Astrocyte (in vitro differentiated cells and primary cell): Measurements from ENCODE around the gene NUP214. TPM values are rescaled to one million over a fixed set of nuclear protein-coding genes. Genes with fewer than 3 reads are reported as not detected.

Experiments
- DNase-seq: peaks from one replicate; pipeline ENCODE4 v3.0.0-alpha.2; 2010; ENCODE audit warnings: low read depth
- FAIRE-seq: peaks from 2 replicates; lab custom pipeline; 2011; peaks lifted over from hg19 to GRCh38; lab: Jason Lieb, UNC
- H2AFZ ChIP-seq: 2 replicates; pipeline ENCODE4 v1.6.0; 2012; ENCODE audit warnings: low read depth, low read length, inconsistent platforms
- H3K27ac ChIP-seq: 2 replicates; pipeline ENCODE4 v1.5.1; 2011; ENCODE audit warnings: low read depth, low read length, inconsistent platforms
- H3K27me3 ChIP-seq: 2 replicates; pipeline ENCODE4 v1.6.0; 2011; ENCODE audit warnings: low read length, inconsistent platforms; ENCODE audit not compliant: insufficient read depth
- H3K36me3 ChIP-seq: 2 replicates; pipeline ENCODE4 v1.5.1; 2011; ENCODE audit warnings: low read length, inconsistent platforms; ENCODE audit not compliant: insufficient read depth
- H3K4me1 ChIP-seq: 2 replicates; pipeline ENCODE4 v1.5.1; 2011; ENCODE audit warnings: low read length, inconsistent platforms; ENCODE audit not compliant: insufficient read depth
- H3K4me2 ChIP-seq: 2 replicates; pipeline ENCODE4 v1.6.0; 2012; ENCODE audit warnings: low read length, inconsistent platforms
- H3K4me3 ChIP-seq: 2 replicates; pipeline ENCODE4 v1.5.1; 2011; ENCODE audit warnings: low read depth, mild to moderate bottlenecking, low read length, inconsistent platforms; ENCODE audit not compliant: insufficient read depth
- H3K79me2 ChIP-seq: 2 replicates; pipeline ENCODE4 v1.6.0; 2012; ENCODE audit warnings: mild to moderate bottlenecking, low read length, inconsistent platforms; ENCODE audit not compliant: insufficient read depth
- H3K9ac ChIP-seq: 2 replicates; pipeline ENCODE4 v1.6.0; 2012; ENCODE audit warnings: mild to moderate bottlenecking, low read length, inconsistent platforms
- H3K9me3 ChIP-seq: 2 replicates; pipeline ENCODE4 v1.5.1; 2012; ENCODE audit warnings: low read depth, mild to moderate bottlenecking, low read length, inconsistent platforms; ENCODE audit not compliant: insufficient read depth
- H4K20me1 ChIP-seq: 2 replicates; pipeline ENCODE4 v1.6.0; 2012; ENCODE audit warnings: low read length, inconsistent platforms; ENCODE audit not compliant: insufficient read depth
- H3K27ac Mint-ChIP-seq: one replicate; pipeline ENCODE4 v1.8.0; 2021; ENCODE audit warnings: mild to moderate bottlenecking, mixed read lengths; ENCODE audit not compliant: unreplicated experiment
- H3K27me3 Mint-ChIP-seq: one replicate; pipeline ENCODE4 v1.8.0; 2021; ENCODE audit warnings: low read depth, mixed read lengths; ENCODE audit not compliant: unreplicated experiment
- H3K36me3 Mint-ChIP-seq: one replicate; pipeline ENCODE4 v1.8.0; 2021; ENCODE audit warnings: low read depth, mixed read lengths; ENCODE audit not compliant: unreplicated experiment
- H3K4me1 Mint-ChIP-seq: one replicate; pipeline ENCODE4 v1.8.0; 2021; ENCODE audit warnings: low read depth, mixed read lengths; ENCODE audit not compliant: unreplicated experiment
- H3K4me3 Mint-ChIP-seq: one replicate; pipeline ENCODE4 v1.8.0; 2021; ENCODE audit warnings: mild to moderate bottlenecking, moderate library complexity, mixed read lengths; ENCODE audit not compliant: unreplicated experiment
- H3K9me3 Mint-ChIP-seq: one replicate; pipeline ENCODE4 v1.8.0; 2021; ENCODE audit warnings: mild to moderate bottlenecking, mixed read lengths; ENCODE audit not compliant: unreplicated experiment
- EZH2 ChIP-seq: IDR thresholded peaks from 2 replicates; pipeline ENCODE4 v1.6.1; 2012; ENCODE audit warnings: mild to moderate bottlenecking, low read length, inconsistent platforms; ENCODE audit not compliant: insufficient read depth
- total RNA-seq: library from RNA; stranded (reverse); gene quantifications from 2 replicates; pipeline ENCODE4 v1.2.1, GENCODE V29; 2021
- TF ChIP-seq, protein P1 (sequence below): IDR thresholded peaks from 2 replicates; pipeline ENCODE4 v1.5.1; 2011; ENCODE audit warnings: low read depth, mild to moderate bottlenecking, inconsistent platforms, low read length, moderate library complexity; ENCODE audit not compliant: insufficient read depth

The NUP214 gene
- total RNA-seq, 1 donor from 2014 or later = 30.5 TPM

DNA sequence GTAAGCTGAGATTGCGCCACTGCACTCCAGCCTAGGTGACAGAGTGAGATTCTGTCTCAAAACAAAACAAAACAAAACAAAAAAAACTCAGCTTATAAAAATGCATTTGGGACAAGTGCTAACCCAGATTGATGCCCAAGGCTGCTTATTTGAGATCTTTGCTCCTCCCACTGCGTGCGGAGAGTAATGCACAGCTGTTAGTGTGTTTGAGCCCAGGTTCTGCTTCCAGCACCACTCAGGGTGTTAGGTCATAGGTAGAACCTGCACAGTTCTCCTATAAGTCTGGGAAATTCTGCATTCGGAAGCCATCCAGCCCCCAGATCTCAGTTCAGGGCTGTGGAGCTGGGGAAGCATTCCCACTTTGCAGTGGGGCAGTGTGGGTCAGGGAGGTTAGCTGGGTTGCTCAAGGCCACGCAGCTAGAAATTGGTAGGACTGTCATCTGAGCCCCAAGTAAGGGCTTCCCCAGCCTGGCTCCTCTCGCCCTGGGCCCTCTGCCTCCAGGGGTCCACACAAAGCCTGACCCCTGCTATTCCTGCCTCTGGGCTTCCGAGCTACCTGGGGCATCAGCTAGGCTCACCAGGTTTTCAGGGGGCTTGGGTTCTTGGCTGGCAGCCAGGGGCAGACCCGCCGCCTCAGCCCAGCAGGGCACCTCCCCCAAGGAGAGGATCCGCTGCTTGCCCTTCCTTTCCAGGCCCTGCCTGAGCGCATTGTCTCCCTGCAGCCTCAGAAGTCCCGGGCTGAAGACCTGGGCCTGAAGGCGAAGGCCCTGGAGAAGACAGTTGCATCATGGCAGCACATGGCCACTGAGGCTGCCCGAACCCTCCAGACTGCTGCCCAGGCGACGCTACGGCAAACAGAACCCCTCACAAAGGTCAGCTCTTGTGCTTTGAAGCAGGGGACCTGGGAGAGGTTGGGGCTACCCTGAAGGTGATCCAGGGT, 46.7 kb upstream of the NUP214 start:
- no peak overlapping the region for H2AFZ ChIP-seq
- no peak overlapping the region for H3K27ac ChIP-seq
- Mint-ChIP-seq H3K9me3 (no peaks in the 10 kb centered on the region), H3K27me3 (peaks cover 25% of the 10 kb centered on the region), H3K36me3 (no peaks in the 10 kb centered on the region), H3K4me1 (no peaks in the 10 kb centered on the region), H3K27ac (no peak overlapping the region), H3K4me3 (no peak overlapping the region)
- no peaks in the 10 kb centered on the region for H3K4me1 ChIP-seq
- H4K20me1 ChIP-seq = no peaks in the 10 kb centered on the region
- H3K4me3 ChIP-seq = no peak overlapping the region
- no peaks in the 10 kb centered on the region for H3K27me3 ChIP-seq
- TF ChIP-seq, protein P1, sequence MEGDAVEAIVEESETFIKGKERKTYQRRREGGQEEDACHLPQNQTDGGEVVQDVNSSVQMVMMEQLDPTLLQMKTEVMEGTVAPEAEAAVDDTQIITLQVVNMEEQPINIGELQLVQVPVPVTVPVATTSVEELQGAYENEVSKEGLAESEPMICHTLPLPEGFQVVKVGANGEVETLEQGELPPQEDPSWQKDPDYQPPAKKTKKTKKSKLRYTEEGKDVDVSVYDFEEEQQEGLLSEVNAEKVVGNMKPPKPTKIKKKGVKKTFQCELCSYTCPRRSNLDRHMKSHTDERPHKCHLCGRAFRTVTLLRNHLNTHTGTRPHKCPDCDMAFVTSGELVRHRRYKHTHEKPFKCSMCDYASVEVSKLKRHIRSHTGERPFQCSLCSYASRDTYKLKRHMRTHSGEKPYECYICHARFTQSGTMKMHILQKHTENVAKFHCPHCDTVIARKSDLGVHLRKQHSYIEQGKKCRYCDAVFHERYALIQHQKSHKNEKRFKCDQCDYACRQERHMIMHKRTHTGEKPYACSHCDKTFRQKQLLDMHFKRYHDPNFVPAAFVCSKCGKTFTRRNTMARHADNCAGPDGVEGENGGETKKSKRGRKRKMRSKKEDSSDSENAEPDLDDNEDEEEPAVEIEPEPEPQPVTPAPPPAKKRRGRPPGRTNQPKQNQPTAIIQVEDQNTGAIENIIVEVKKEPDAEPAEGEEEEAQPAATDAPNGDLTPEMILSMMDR = no peak
- TF ChIP-seq EZH2 = no peak
- no peaks in the 10 kb centered on the region for H3K36me3 ChIP-seq
- H3K4me2 ChIP-seq = no peak overlapping the region
- H3K9me3 ChIP-seq = no peaks in the 10 kb centered on the region
- no peak overlapping the region for H3K9ac ChIP-seq
- no peak for DNase-seq
- H3K79me2 ChIP-seq = no peaks in the 10 kb centered on the region
- FAIRE-seq = no peak

DNA sequence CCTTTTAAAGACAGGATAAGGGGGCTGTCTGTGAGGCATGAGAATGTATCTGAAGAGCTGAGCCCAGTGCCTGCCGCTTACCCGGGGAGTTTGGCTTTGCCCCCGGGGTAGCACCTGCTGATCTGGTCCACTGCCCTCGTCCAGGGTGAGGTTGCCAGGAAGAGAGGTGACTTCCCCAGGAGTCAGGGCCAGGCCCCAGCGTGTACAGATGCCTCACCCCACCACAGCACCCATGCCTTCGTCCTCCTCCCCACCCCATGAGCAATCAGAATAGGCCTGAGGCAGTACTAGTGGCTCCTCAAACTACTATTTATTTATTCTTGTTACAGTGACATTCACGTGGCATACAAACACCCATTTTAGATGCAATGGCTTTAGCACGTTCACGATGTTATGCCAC, 44.8 kb upstream of the NUP214 start:
- Histone ChIP-seq H3K9ac (no peak overlapping the region), H4K20me1 (no peaks in the 10 kb centered on the region), H3K4me3 (no peak overlapping the region), H3K36me3 (no peaks in the 10 kb centered on the region), H3K9me3 (no peaks in the 10 kb centered on the region), H3K4me1 (no peaks in the 10 kb centered on the region), H3K27ac (no peak overlapping the region), H3K4me2 (no peak overlapping the region), H3K27me3 (peaks cover 5% of the 10 kb centered on the region), H2AFZ (no peak overlapping the region), H3K79me2 (no peaks in the 10 kb centered on the region)
- no peaks in the 10 kb centered on the region for H3K9me3 Mint-ChIP-seq
- H3K27me3 Mint-ChIP-seq = peaks cover 25% of the 10 kb centered on the region
- DNase-seq = no peak
- no peak overlapping the region for H3K4me3 Mint-ChIP-seq
- H3K27ac Mint-ChIP-seq = no peak overlapping the region
- H3K36me3 Mint-ChIP-seq = no peaks in the 10 kb centered on the region
- H3K4me1 Mint-ChIP-seq = no peaks in the 10 kb centered on the region
- FAIRE-seq = no peak
- TF ChIP-seq, protein P1 = no peak
- no peak for TF ChIP-seq EZH2

DNA sequence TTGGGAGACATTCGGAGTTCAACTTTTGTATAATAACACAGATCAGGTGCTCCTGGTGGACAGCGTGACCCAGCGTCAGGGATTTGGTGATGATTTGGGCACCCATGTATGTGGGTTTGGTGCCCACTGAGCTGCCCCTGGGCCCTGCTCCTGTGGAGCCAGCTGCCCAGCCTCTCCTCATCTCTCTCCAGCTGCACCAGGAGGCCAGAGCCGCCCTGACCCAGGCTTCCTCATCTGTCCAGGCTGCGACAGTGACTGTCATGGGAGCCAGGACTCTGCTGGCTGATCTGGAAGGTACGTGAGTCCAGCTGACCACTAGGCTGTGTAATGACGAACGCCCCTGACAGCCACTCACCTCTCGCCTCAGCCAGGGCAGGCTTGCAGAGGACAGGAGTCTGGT, 43.5 kb upstream of the NUP214 start:
- H3K4me3 Mint-ChIP-seq = no peak overlapping the region
- FAIRE-seq (no peak), DNase-seq (no peak)
- H3K4me2 ChIP-seq = no peak overlapping the region
- H3K27ac ChIP-seq = no peak overlapping the region
- no peak overlapping the region for H3K4me3 ChIP-seq
- H3K4me1 ChIP-seq = no peaks in the 10 kb centered on the region
- H3K9me3 ChIP-seq = no peaks in the 10 kb centered on the region
- H3K27me3 Mint-ChIP-seq = peaks cover 25% of the 10 kb centered on the region
- H3K9ac ChIP-seq = no peak overlapping the region
- H3K4me1 Mint-ChIP-seq = no peaks in the 10 kb centered on the region
- no peaks in the 10 kb centered on the region for H3K36me3 Mint-ChIP-seq
- H3K27ac Mint-ChIP-seq = no peak overlapping the region
- no peaks in the 10 kb centered on the region for H4K20me1 ChIP-seq
- H3K36me3 ChIP-seq = no peaks in the 10 kb centered on the region
- no peaks in the 10 kb centered on the region for H3K79me2 ChIP-seq
- H2AFZ ChIP-seq = no peak overlapping the region
- H3K27me3 ChIP-seq = peaks cover 6% of the 10 kb centered on the region
- H3K9me3 Mint-ChIP-seq = no peaks in the 10 kb centered on the region
- TF ChIP-seq EZH2 = no peak
- TF ChIP-seq, protein P1 = no peak
